ENCODE results near the gene SAMD11.
"Not testable (repeated sequence)": the region's sequence is repeated elsewhere in the genome, so short reads cannot be mapped to it uniquely, and the experiment has no call there.

The SAMD11 gene

DNA sequence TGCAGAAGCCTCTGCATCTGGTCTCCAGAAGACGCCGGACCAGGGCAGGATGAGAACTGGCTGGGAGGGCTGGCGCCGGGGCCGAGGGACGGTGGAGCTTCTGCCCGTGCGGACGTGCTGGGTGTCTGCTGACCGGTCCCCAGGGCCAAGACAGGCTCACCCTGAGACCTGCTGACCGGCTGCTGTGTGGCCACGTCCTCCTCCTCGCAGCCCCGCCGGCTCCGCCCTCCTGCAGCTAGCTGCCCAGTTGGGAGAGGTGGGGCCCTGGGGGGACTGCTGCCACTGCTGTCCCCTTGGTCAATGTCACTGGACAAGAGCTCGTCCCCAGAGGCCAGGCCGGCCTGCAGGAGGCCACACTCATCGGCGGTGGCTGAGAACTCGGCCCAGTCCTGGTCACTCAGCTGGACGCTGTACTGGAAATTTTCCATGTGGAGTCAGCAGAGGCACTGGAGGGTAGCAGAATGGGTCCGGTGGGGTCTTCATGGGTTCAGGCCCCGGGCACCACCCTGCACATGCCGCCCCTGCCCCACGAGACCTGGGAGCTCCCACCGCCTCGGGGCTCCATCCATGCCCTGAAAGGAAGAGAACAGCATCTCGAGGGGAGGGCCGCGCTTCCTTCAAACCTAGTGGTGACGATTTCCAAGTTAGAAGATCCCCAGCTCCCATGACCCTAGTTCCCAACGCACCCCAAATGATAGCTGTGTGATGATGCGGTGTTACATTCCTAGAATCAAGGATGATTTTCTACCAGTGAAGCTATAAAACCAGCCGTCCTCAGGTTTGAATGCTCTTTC, 57.1 kb downstream of the SAMD11 start:
- no peak for DNase-seq

GRCh38 chr1:981491-981954, 57.8 kb downstream of the SAMD11 start:
- no peak for DNase-seq

- no peak for DNase-seq
Observed at GRCh38 chr1:981955-982558, 58.3 kb downstream of the SAMD11 start, which contains the start of gene PERM1. Gene PERM1 (minus strand): TSS chr1:982093. CDS start chr1:981029, 1,064 bp downstream.

- no peak for DNase-seq
Observed at GRCh38 chr1:982765-983436, 59.2 kb downstream of the SAMD11 start.

DNA sequence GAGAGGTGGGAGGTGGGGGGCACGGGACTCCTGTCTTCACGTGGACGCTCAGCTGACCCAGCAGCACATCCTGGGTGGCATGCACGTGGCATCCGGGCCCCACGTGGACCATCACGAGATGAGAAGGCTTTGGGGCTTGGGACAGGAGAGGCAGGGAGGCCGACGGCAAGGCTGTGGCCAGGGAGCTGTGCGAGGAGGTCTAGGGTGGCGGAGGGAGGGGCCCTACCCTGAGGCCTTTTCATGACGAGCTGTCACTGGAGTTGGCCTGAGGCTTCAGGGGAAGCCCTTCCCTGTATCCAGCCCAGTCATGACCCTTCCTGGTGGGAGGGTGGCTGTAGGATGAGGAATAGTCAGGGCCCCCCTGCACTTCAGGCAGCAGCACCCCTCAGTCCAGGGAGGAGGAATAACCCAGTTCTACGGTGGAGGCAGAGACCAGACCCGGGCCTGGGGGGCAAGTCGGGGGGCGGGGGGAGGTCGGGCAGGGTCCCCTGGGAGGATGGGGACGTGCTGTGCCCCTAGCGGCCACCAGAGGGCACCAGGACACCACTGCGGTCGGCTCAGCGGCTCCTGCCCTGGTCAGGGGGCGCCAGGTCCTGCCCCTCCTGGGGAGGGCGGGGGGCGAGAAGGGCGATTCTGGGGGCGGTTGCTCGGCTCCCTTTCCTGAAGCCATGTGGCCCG, 60.2 kb downstream of the SAMD11 start:
- DNase-seq: no peak

- no peak for DNase-seq
Observed at GRCh38 chr1:984476-984814, 60.7 kb downstream of the SAMD11 start.

DNA sequence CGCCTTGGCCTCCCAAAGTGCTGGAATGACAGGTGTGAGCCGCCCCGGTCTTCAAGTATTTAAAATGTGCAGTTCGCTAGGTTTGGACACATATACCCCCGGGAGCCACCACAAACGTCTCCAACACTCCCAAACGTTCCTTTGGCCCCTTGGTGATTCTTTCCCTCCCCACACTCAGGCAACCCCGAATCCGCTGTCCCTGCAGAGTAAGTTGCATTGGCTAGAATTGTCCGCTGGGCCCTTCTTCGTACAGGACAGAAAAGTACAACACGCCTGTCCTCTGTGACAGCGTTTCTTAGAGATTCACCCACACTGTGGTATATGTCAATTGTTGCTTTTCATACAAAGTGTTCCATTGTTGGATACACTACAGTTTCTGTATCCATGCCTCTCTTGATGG, 61.4 kb downstream of the SAMD11 start:
- DNase-seq: no peak

- DNase-seq: not testable (repeated sequence)
Observed at GRCh38 chr1:988061-988460, 64.3 kb downstream of the SAMD11 start.

DNA sequence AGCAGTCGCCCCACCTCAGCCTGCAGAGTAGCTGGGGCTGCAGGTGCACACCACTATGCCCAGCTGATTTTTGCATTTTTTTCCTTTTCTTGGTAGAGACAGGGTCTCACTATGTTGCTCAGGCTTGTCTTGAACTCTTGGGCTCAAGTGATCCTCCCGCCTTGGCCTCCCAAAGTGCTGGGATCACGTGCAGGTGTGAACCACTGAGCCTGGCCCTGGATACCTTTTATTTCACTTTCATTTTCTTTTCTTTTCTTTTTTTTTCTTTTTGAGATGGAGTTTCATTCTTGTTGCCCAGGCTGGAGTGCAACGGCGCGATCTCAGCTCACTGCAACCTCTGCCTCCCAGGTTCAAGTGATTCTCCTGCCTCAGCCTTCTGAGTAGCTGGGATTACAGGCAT, 67.6 kb downstream of the SAMD11 start:
- DNase-seq: not testable (repeated sequence)

DNA sequence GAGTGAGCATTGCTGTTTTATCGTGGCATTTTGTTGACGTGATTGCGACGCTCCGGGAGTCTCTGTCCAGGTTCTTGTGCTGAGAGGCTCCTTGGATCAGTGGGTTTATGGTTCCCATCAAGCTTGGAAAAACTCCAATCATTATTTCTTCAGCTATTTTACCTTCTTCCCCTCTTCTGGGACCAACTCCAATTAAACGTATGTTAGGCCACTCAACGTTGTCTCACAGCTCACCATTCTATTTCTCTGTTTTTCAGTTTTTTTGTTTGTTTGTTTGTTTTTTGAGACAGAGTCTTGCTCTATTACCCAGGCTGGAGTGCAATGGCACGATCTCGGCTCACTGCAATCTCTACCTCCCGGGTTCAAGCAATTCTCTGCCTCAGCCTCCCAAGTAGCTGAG, 68.2 kb downstream of the SAMD11 start:
- DNase-seq: no peak

- no peak for DNase-seq
Observed at GRCh38 chr1:992362-992761, 68.6 kb downstream of the SAMD11 start.

DNA sequence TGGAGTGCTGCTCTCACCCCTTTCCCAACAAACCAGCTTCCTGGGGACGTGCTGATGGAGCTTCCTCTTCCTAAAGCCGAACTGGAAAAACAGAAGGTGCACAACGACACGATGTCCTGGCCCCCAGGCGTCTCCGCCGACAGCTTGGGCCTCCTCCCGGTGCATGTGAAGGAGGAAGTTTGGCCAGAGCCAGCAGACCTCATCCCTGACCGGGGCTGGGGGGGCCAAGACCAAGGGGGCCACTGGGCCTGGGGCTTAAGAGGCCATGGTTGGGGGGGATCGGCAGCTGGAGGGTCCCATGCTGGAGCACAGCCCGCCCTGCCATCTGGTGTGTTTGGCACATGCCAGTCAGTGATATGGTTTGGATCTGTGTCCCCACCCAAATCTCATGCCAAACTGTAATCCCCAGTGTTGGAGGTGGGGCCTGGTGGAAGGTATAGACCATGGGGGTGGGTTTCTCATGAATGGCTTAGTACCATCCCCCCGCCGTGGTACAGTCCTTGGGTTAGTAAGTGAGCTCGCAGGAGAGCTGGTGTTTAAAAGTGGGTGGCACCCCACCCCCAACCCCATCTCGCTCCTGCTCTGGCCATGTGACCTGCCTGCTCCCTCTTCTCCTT, 69.8 kb downstream of the SAMD11 start:
- DNase-seq: no peak

Measured in GOT3 (cell line).